ENCODE measurements around the gene TLCD2.
"Not testable (repeated sequence)": the region's sequence is repeated elsewhere in the genome, so short reads cannot be mapped to it uniquely, and the experiment has no call there.

Gene TLCD2

DNA sequence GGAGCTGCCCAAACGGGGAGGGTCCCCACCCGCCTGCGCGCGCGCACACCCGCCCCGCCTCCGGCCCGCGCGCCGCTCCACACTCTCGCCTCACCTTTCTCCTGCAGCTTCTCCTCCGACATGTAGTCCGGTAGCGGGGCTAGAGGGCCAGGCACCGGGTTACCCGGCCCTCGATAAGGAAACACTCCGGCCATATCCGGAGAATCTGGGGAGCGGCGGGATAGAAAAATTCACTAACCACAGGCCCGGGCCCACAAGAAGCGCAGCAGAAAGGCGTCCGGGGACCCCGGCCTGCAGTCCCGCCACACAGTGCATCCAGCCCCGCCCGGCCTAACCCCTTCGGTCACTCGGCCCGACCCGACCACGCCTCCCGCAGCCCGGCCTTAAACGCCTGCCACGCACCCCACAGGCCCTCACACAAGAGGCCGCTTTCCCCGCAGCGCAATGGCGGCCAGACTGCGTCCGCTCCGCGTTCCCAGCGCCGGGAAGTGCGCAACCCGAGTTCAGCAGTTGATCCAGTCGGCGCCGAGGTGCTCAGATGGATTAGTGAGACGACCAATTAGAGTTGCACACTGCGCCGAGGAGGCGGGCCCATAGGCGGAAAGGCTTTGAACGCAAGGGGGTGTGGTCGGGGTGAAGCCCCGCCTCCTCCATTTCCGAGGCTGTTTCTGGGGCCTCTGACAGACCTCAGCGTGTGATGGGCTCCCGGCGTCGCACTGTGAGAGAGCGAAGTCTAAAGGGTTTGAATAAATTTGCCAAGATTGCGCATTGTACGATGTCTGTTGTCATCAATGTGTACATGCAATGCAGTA lies 25.6 kb downstream of the TLCD2 start, which contains the start of gene PRPF8:
Gene PRPF8 (minus strand): TSS at position 490 of the 812 bp plus-strand sequence. CDS start 296 bp downstream, at position 194.
- DNase-seq = peak; percentile 97

- DNase-seq = no peak
These were observed 26.7 kb downstream of the TLCD2 start for GRCh38 chr17:1683459-1683858.

GRCh38 chr17:1676401-1676800 lies 33.8 kb downstream of the TLCD2 start:
- no peak for DNase-seq

DNA sequence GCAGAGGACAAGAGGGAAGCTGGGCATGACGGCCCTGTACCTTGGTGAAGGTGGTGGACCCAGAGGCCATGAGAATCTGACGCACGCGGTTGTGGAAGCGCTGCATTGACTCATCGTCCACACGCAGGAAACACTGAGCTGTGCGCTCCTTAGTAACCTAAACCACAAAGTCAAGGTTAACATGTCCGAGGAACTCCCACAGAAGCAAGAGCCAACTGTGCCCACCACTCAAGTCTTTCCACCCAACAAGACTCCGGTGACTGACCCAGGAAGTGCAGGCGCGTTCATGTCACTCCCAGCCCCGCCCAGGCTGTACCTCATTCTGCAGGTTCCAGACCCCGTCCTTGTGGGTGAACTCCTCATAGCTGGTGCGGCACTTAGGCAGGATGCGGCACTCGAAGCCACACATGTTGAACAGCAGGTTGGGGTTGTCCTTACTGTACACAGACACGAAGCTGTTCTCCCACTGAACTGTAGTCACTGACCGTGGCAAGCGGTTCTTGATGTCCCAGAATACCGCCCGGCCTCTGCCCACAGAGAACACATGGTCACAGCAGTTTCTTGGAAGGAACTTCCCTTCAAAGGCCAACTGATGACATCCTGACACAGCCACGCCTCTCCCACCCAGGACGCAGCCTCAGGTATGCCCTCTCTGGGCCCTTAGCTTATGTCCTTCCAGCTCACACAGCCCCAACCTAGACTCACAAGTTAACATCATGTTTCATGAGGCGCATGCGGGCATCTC lies 37.0 kb downstream of the TLCD2 start:
- no peak for DNase-seq

GRCh38 chr17:1663934-1664333 lies 46.2 kb downstream of the TLCD2 start:
- DNase-seq = not testable (repeated sequence)

- DNase-seq = no peak
These were observed 49.1 kb downstream of the TLCD2 start for GRCh38 chr17:1661045-1661444.

DNA sequence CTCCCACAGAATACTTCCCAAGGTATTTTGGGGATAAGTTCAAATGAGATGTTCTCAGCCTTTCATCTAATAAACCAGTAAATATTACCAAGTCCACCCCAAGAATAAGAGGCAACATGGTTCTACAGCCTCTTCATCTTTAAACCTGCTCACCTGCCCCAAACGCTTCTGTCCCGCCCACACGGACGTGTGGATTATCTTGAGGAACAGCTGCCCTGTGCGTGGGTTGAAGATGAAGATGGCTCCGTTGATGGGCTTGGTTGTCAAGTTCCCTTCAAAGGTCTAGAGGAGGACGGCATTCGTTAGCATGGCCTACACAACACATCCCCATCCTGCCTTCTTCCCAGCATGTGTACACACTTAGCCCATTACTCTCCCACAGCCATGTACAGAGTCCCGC lies 52.1 kb downstream of the TLCD2 start:
- DNase-seq = no peak

DNA sequence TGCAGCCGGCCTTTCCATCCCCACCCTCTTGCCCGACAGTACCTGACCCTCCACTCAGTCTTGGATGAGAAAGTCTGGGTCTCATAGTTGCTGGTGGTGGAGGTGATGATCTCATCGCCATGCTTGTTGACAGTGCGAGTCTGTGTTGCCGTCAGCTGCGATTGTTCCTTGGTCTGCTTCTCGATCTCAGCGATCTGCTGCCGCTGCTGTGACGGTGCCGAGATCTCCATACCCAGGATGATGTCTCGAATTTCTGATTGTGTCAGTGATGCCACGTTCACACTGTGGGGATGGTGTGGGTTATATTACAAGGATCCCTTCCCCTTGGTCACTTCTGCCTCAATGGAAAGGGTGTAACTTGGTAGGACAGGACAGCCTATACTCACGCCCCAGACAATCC lies 56.4 kb downstream of the TLCD2 start:
- DNase-seq = no peak

- DNase-seq = not testable (repeated sequence)
These were observed 57.4 kb downstream of the TLCD2 start for GRCh38 chr17:1652794-1653193.
